MM.1S (cell line): Measurements from ENCODE around the gene COBLL1.

Experiments
- DNase-seq: peaks from one replicate; pipeline ENCODE4 v3.0.0-alpha.2; 2015
- H2AFZ ChIP-seq: fragments of 300-600 bp; sonication (generic); 2 replicates; pipeline ENCODE4 v1.6.0; 2016; ENCODE audit warnings: antibody characterized with exemption, low read length
- H3F3A ChIP-seq: fragments of 300-600 bp; sonication (generic); 2 replicates; pipeline ENCODE4 v1.6.1; 2016; ENCODE audit warnings: mild to moderate bottlenecking, antibody characterized with exemption, low read length, moderate library complexity, mixed read lengths; ENCODE audit not compliant: insufficient read depth
- H3K27ac ChIP-seq: fragments of 300-600 bp; sonication (generic); 2 replicates; pipeline ENCODE4 v1.5.1; 2016; ENCODE audit warnings: mild to moderate bottlenecking, low read length
- H3K27me3 ChIP-seq: fragments of 300-600 bp; sonication (generic); replicated peaks from 2 replicates; pipeline ENCODE4 v1.6.0; 2016; ENCODE audit warnings: low read length; ENCODE audit not compliant: insufficient read depth
- H3K36me3 ChIP-seq: fragments of 300-600 bp; sonication (generic); replicated peaks from 2 replicates; pipeline ENCODE4 v1.6.1; 2016; ENCODE audit warnings: mild to moderate bottlenecking, low read length, mixed read lengths; ENCODE audit not compliant: insufficient read depth
- H3K4me1 ChIP-seq: fragments of 300-600 bp; sonication (generic); 2 replicates; pipeline ENCODE4 v1.6.1; 2016; ENCODE audit warnings: low read length, mixed read lengths
- H3K4me2 ChIP-seq: fragments of 300-600 bp; sonication (generic); 2 replicates; pipeline ENCODE4 v1.6.0; 2016; ENCODE audit warnings: low read depth, low read length
- H3K4me3 ChIP-seq: fragments of 300-600 bp; sonication (generic); 2 replicates; pipeline ENCODE4 v1.5.1; 2016; ENCODE audit warnings: low read length, mixed read lengths
- H3K79me2 ChIP-seq: fragments of 300-600 bp; sonication (generic); 2 replicates; pipeline ENCODE4 v1.6.1; 2016; ENCODE audit warnings: mixed run types, low read length, mixed read lengths
- H3K9ac ChIP-seq: fragments of 300-600 bp; sonication (generic); 2 replicates; pipeline ENCODE4 v1.6.1; 2016; ENCODE audit warnings: low read length, mixed read lengths
- H3K9me2 ChIP-seq: fragments of 300-600 bp; sonication (generic); replicated peaks from 2 replicates; pipeline ENCODE4 v1.6.1; 2016; ENCODE audit warnings: mild to moderate bottlenecking, low read length, mixed read lengths; ENCODE audit not compliant: insufficient read depth
- H3K9me3 ChIP-seq: fragments of 300-600 bp; sonication (generic); replicated peaks from 2 replicates; pipeline ENCODE4 v1.6.1; 2016; ENCODE audit warnings: mild to moderate bottlenecking, low read length, mixed read lengths; ENCODE audit not compliant: insufficient read depth
- H4K20me1 ChIP-seq: fragments of 300-600 bp; sonication (generic); 2 replicates; pipeline ENCODE4 v1.6.1; 2016; ENCODE audit warnings: mild to moderate bottlenecking, low read length, moderate library complexity, mixed read lengths; ENCODE audit not compliant: insufficient read depth
- EZH2 ChIP-seq: fragments of 300-600 bp; sonication (generic); optimal IDR thresholded peaks from 2 replicates; pipeline ENCODE3; 2017; ENCODE audit warnings: low read depth, mild to moderate bottlenecking, antibody characterized with exemption, low read length, mixed read lengths
- EZH2phosphoT487 ChIP-seq: fragments of 300-600 bp; sonication (generic); IDR thresholded peaks from 2 replicates; pipeline ENCODE4 v1.6.1; 2018; ENCODE audit warnings: antibody characterized with exemption, low read length
- TF ChIP-seq, protein P1 (sequence below): fragments of 300-600 bp; sonication (generic); IDR thresholded peaks from 2 replicates; pipeline ENCODE4 v1.5.1; 2016; ENCODE audit warnings: antibody characterized with exemption, low read length, mixed read lengths

COBLL1 gene

DNA sequence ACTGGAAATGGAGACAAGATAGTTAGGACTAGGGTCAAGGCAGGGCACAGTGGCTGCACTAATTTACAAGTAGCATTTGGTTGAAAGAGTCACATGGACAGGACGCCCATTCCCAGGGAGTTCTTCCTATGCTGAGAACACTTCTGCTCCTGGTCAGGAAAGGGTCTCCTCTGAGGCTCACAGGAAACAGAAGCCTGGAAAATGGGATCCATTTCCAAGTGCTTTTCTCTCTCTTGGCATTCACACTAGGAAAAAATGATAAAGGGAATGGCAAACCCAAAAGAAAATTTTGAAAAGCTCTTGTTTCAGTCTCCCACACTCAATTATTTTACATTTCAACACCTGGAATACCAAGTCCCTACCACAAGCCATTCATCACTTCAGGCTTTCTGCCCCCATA, 88.7 kb downstream of the COBLL1 start:
- H3K9me2 ChIP-seq = no peaks in the 10 kb centered on the region
- H3K4me1 ChIP-seq = peaks cover 18% of the 10 kb centered on the region
- H3K79me2 ChIP-seq = peaks cover 35% of the 10 kb centered on the region
- H3K4me3 ChIP-seq = no peak overlapping the region
- peaks cover 22% of the 10 kb centered on the region for H3F3A ChIP-seq
- no peaks in the 10 kb centered on the region for H3K27me3 ChIP-seq
- H3K36me3 ChIP-seq = no peaks in the 10 kb centered on the region
- H3K9me3 ChIP-seq = no peaks in the 10 kb centered on the region
- no peak overlapping the region for H2AFZ ChIP-seq
- no peak overlapping the region for H3K4me2 ChIP-seq
- H4K20me1 ChIP-seq = no peaks in the 10 kb centered on the region
- TF ChIP-seq EZH2 (no peak), EZH2phosphoT487 (no peak)
- TF ChIP-seq, protein P1, sequence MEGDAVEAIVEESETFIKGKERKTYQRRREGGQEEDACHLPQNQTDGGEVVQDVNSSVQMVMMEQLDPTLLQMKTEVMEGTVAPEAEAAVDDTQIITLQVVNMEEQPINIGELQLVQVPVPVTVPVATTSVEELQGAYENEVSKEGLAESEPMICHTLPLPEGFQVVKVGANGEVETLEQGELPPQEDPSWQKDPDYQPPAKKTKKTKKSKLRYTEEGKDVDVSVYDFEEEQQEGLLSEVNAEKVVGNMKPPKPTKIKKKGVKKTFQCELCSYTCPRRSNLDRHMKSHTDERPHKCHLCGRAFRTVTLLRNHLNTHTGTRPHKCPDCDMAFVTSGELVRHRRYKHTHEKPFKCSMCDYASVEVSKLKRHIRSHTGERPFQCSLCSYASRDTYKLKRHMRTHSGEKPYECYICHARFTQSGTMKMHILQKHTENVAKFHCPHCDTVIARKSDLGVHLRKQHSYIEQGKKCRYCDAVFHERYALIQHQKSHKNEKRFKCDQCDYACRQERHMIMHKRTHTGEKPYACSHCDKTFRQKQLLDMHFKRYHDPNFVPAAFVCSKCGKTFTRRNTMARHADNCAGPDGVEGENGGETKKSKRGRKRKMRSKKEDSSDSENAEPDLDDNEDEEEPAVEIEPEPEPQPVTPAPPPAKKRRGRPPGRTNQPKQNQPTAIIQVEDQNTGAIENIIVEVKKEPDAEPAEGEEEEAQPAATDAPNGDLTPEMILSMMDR = no peak
- H3K9ac ChIP-seq = no peak overlapping the region
- no peak for DNase-seq
- no peak overlapping the region for H3K27ac ChIP-seq

DNA sequence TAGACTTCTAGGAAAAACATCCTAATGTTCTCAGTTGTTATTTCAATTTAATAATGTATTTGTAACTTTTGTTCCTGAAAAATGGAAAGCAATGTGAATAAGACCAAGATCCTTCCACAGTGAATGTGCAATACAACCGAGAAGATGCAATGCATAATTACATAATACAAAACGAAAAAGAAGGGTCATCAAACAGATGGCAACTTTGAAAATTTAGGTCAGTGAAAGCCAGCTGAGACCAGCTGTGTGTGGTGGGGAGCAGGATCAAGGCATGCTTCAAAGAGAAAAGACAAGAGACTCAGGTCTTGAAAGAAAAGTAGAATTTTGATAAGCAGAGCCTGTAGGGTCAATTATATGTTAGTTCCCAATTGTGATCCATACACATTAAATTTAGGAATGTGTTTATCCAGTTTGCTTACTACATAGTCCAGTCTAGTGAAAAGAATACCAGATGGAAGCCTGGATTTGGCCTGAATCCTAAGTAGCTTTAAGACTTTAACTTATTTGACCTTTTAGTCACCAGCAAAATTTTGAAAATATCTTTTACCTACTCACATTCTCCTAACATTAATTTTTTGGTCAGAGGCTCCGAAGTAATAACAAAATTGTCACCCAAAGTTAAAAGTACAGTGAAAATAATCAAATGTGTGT, 93.7 kb downstream of the COBLL1 start:
- no peaks in the 10 kb centered on the region for H3K9me2 ChIP-seq
- H3K27me3 ChIP-seq = no peaks in the 10 kb centered on the region
- H3K4me2 ChIP-seq = no peak overlapping the region
- no peaks in the 10 kb centered on the region for H3F3A ChIP-seq
- no peaks in the 10 kb centered on the region for H3K4me1 ChIP-seq
- H3K9ac ChIP-seq = no peak overlapping the region
- no peak overlapping the region for H3K4me3 ChIP-seq
- no peaks in the 10 kb centered on the region for H4K20me1 ChIP-seq
- H3K9me3 ChIP-seq = no peaks in the 10 kb centered on the region
- DNase-seq = no peak
- no peak overlapping the region for H2AFZ ChIP-seq
- H3K27ac ChIP-seq = no peak overlapping the region
- TF ChIP-seq EZH2 = no peak
- TF ChIP-seq, protein P1 = no peak
- no peak for TF ChIP-seq EZH2phosphoT487
- H3K36me3 ChIP-seq = no peaks in the 10 kb centered on the region
- peaks cover 11% of the 10 kb centered on the region for H3K79me2 ChIP-seq

DNA sequence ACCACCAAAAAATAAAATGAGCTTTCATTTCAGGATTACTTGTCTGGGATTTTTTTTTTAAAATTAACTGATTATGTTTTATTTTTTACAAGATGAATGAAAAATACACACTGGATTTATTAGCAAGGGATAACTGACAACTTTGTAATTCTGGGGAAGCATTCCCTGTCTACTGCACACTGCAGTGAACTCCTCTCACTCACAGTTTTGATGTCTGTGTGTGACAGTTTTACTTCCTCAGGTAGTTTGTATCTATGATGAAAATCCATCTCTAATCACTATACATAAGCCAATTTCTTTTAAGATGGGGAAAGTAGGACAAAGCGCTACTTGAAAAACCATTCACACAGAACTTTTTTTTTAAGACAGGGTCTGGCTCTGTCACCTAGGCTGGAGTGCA, 94.5 kb downstream of the COBLL1 start:
- Histone ChIP-seq H3K4me3 (no peak overlapping the region), H3K9ac (no peak overlapping the region), H3K27me3 (no peaks in the 10 kb centered on the region)

More for the DNA sequence above, 94.5 kb downstream of the COBLL1 start:
- H3K79me2 ChIP-seq = peaks cover 9% of the 10 kb centered on the region; the same call in 1 of the 2 replicates
- H3K4me2 ChIP-seq = no peak overlapping the region
- H3K36me3 ChIP-seq = no peaks in the 10 kb centered on the region
- DNase-seq = no peak
- H3K27ac ChIP-seq = no peak overlapping the region
- no peaks in the 10 kb centered on the region for H3K9me3 ChIP-seq
- TF ChIP-seq EZH2 (no peak), EZH2phosphoT487 (no peak)
- TF ChIP-seq, protein P1 = no peak
- H2AFZ ChIP-seq = no peak overlapping the region
- no peaks in the 10 kb centered on the region for H3K4me1 ChIP-seq
- H3K9me2 ChIP-seq = no peaks in the 10 kb centered on the region
- no peaks in the 10 kb centered on the region for H4K20me1 ChIP-seq
- no peaks in the 10 kb centered on the region for H3F3A ChIP-seq
